ENCODE data around the gene ACTMAP. TPM values are rescaled to one million over a fixed set of nuclear protein-coding genes. Genes with fewer than 3 reads are reported as not detected.
A peak's percentile ranks its signal among the peaks of the same experiment; 100 is the strongest.

Gene ACTMAP
- total and polyA plus RNA-seq, 2 of the 13 experiments (the other 11 are each of a cell fraction or from before 2014, with no cell fraction given) = 2.2 to 7.9 TPM

GRCh38 chr19:40798683-40799557 is 48.6 kb upstream of the ACTMAP start, which contains the start of gene EGLN2 (continued):
- TF ChIP-seq, protein P1, sequence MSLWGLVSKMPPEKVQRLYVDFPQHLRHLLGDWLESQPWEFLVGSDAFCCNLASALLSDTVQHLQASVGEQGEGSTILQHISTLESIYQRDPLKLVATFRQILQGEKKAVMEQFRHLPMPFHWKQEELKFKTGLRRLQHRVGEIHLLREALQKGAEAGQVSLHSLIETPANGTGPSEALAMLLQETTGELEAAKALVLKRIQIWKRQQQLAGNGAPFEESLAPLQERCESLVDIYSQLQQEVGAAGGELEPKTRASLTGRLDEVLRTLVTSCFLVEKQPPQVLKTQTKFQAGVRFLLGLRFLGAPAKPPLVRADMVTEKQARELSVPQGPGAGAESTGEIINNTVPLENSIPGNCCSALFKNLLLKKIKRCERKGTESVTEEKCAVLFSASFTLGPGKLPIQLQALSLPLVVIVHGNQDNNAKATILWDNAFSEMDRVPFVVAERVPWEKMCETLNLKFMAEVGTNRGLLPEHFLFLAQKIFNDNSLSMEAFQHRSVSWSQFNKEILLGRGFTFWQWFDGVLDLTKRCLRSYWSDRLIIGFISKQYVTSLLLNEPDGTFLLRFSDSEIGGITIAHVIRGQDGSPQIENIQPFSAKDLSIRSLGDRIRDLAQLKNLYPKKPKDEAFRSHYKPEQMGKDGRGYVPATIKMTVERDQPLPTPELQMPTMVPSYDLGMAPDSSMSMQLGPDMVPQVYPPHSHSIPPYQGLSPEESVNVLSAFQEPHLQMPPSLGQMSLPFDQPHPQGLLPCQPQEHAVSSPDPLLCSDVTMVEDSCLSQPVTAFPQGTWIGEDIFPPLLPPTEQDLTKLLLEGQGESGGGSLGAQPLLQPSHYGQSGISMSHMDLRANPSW (CRISPR knock-in tag; IDR thresholded peaks at IDR 0.05; ENCODE audit: borderline replicate concordance) = no peak
- TF ChIP-seq ZNF232 (CRISPR knock-in tag; IDR thresholded peaks at IDR 0.05; ENCODE audit: borderline replicate concordance) = no peak
- TF ChIP-seq EED (CRISPR knock-in tag; IDR thresholded peaks at IDR 0.05) = no peak
- TF ChIP-seq ZNF687 (CRISPR knock-in tag; IDR thresholded peaks at IDR 0.05) = no peak; the same call in none of the 2 replicates
- TF ChIP-seq SUZ12 (IDR thresholded peaks at IDR 0.05; ENCODE audit: low read depth, low read length) = no peak
- TF ChIP-seq ZSCAN31 (CRISPR knock-in tag; IDR thresholded peaks at IDR 0.05; ENCODE audit: low read depth) = 0 out of 2 replicates have a peak, but pooled peaks have one; percentile 7
- no peak for TF ChIP-seq ZSCAN20 (CRISPR knock-in tag; IDR thresholded peaks at IDR 0.05; ENCODE audit: borderline replicate concordance)
- TF ChIP-seq DR1 (CRISPR knock-in tag; IDR thresholded peaks at IDR 0.05) = no peak
- TF ChIP-seq HCFC1 (IDR thresholded peaks at IDR 0.05; ENCODE audit: low read depth, low read length) = no peak
- no peak for TF ChIP-seq ZC3H4 (CRISPR knock-in tag; IDR thresholded peaks at IDR 0.05; ENCODE audit: borderline replicate concordance)
- TF ChIP-seq ZNF652 (CRISPR knock-in tag; IDR thresholded peaks at IDR 0.05; ENCODE audit: borderline replicate concordance, low read depth) = no peak; the same call in 1 of the 2 replicates
- TF ChIP-seq MED13 (CRISPR knock-in tag; IDR thresholded peaks at IDR 0.05) = no peak
- no peak for TF ChIP-seq ZBTB37 (CRISPR knock-in tag; IDR thresholded peaks at IDR 0.05)
- no peak for TF ChIP-seq ZNF460 (CRISPR knock-in tag; IDR thresholded peaks at IDR 0.05; ENCODE audit: borderline replicate concordance)
- TF ChIP-seq HNF1A (IDR thresholded peaks at IDR 0.05; ENCODE audit: low read depth) = no peak
- TF ChIP-seq HNF1A (CRISPR knock-in tag; IDR thresholded peaks at IDR 0.05; ENCODE audit: borderline replicate concordance) = no peak
